ENCODE data around the gene SMOC2. TPM values are rescaled to one million over a fixed set of nuclear protein-coding genes. Genes with fewer than 3 reads are reported as not detected.

SMOC2 gene
- total and polyA plus RNA-seq, 4 donors: 1.3 to 6.4 (median 4.6) TPM

GRCh38 chr6:168501561-168501960 is 60.6 kb downstream of the SMOC2 start:
- 83 to 86% methylated on average over 8 of the region's 8 CpGs for WGBS, 2 donors
- Histone ChIP-seq H3K27me3 (ENCODE audit: control insufficient read depth in 3 of 3, insufficient read depth in 3 of 3, low read length in 2 of 3) (peaks cover 0 to 34% (median 30%) of the 10 kb centered on the region in 3 donors), H3K4me1 (ENCODE audit: control insufficient read depth in 5 of 5, insufficient read depth in 5 of 5, low read length in 5 of 5) (peaks cover 0 to 30% (median 6%) of the 10 kb centered on the region in 5 donors), H3K9me3 (ENCODE audit: control insufficient read depth in 4 of 4, insufficient read depth in 3 of 4, low read length in 3 of 4) (peaks cover 0 to 2% (median 0%) of the 10 kb centered on the region in 4 donors), H3K4me3 (no peak overlapping the region), H3K27ac (ENCODE audit: low read depth in 1 of 2, low read length in 1 of 2) (no peak overlapping the region), H3K36me3 (ENCODE audit: control insufficient read depth in 4 of 4, insufficient read depth in 4 of 4, low read length in 4 of 4) (no peaks in the 10 kb centered on the region), H3K9ac (ENCODE audit: insufficient read depth in 1 of 2, low read length in 2 of 2) (no peak overlapping the region)
- no peak for DNase-seq
- ATAC-seq (ENCODE audit: insufficient read depth, low FRiP score): no peak
- no peak for TF ChIP-seq CTCF (IDR thresholded peaks at IDR 0.05; ENCODE audit: control extremely low read depth, extremely low read depth)

GRCh38 chr6:168504366-168504765 is 63.4 kb downstream of the SMOC2 start:
- no peaks in the 10 kb centered on the region for H3K36me3 ChIP-seq (ENCODE audit: control insufficient read depth in 4 of 4, insufficient read depth in 4 of 4, low read length in 4 of 4)
- 95 to 98% methylated on average over 3 of the region's 3 CpGs for WGBS, 2 donors
- no peak overlapping the region for H3K4me3 ChIP-seq
- H3K27me3 ChIP-seq (ENCODE audit: control insufficient read depth in 3 of 3, insufficient read depth in 3 of 3, low read length in 2 of 3): peaks cover 0 to 49% (median 24%) of the 10 kb centered on the region in 3 donors
- ATAC-seq (ENCODE audit: insufficient read depth, low FRiP score): no peak
- DNase-seq: no peak
- no peak overlapping the region for H3K27ac ChIP-seq (ENCODE audit: low read depth in 1 of 2, low read length in 1 of 2)
- no peak for TF ChIP-seq CTCF (IDR thresholded peaks at IDR 0.05; ENCODE audit: control extremely low read depth, extremely low read depth)
- peaks cover 0 to 2% (median 0%) of the 10 kb centered on the region in 4 donors for H3K9me3 ChIP-seq (ENCODE audit: control insufficient read depth in 4 of 4, insufficient read depth in 3 of 4, low read length in 3 of 4)
- H3K9ac ChIP-seq (ENCODE audit: insufficient read depth in 1 of 2, low read length in 2 of 2): no peak overlapping the region
- H3K4me1 ChIP-seq (ENCODE audit: control insufficient read depth in 5 of 5, insufficient read depth in 5 of 5, low read length in 5 of 5): peaks cover 0 to 5% (median 0%) of the 10 kb centered on the region in 5 donors

- H3K36me3 ChIP-seq (ENCODE audit: control insufficient read depth in 4 of 4, insufficient read depth in 4 of 4, low read length in 4 of 4): no peaks in the 10 kb centered on the region
- peaks cover 0 to 5% (median 0%) of the 10 kb centered on the region in 5 donors for H3K4me1 ChIP-seq (ENCODE audit: control insufficient read depth in 5 of 5, insufficient read depth in 5 of 5, low read length in 5 of 5)
- no peak for TF ChIP-seq CTCF (IDR thresholded peaks at IDR 0.05; ENCODE audit: control extremely low read depth, extremely low read depth)
- no peak for ATAC-seq (ENCODE audit: insufficient read depth, low FRiP score)
- peaks cover 0 to 2% (median 0%) of the 10 kb centered on the region in 4 donors for H3K9me3 ChIP-seq (ENCODE audit: control insufficient read depth in 4 of 4, insufficient read depth in 3 of 4, low read length in 3 of 4)
- WGBS, 2 donors: 51 to 60% methylated on average over 5 of the region's 5 CpGs
- H3K27ac ChIP-seq (ENCODE audit: low read depth in 1 of 2, low read length in 1 of 2): no peak overlapping the region
- H3K27me3 ChIP-seq (ENCODE audit: control insufficient read depth in 3 of 3, insufficient read depth in 3 of 3, low read length in 2 of 3): peaks cover 0 to 34% (median 7%) of the 10 kb centered on the region in 3 donors
- H3K4me3 ChIP-seq: no peak overlapping the region
- DNase-seq: peak in 1 of 3 donors; percentile 38
- no peak overlapping the region for H3K9ac ChIP-seq (ENCODE audit: insufficient read depth in 1 of 2, low read length in 2 of 2)
These were observed 65.5 kb downstream of the SMOC2 start for GRCh38 chr6:168506460-168506859.

GRCh38 chr6:168507297-168507696 is 66.3 kb downstream of the SMOC2 start:
- Histone ChIP-seq H3K36me3 (ENCODE audit: control insufficient read depth in 4 of 4, insufficient read depth in 4 of 4, low read length in 4 of 4) (no peaks in the 10 kb centered on the region), H3K9me3 (ENCODE audit: control insufficient read depth in 4 of 4, insufficient read depth in 3 of 4, low read length in 3 of 4) (peaks cover 0 to 2% (median 0%) of the 10 kb centered on the region in 4 donors), H3K4me1 (ENCODE audit: control insufficient read depth in 5 of 5, insufficient read depth in 5 of 5, low read length in 5 of 5) (peaks cover 0 to 5% (median 0%) of the 10 kb centered on the region in 5 donors), H3K9ac (ENCODE audit: insufficient read depth in 1 of 2, low read length in 2 of 2) (no peak overlapping the region), H3K4me3 (no peak overlapping the region), H3K27ac (ENCODE audit: low read depth in 1 of 2, low read length in 1 of 2) (no peak overlapping the region), H3K27me3 (ENCODE audit: control insufficient read depth in 3 of 3, insufficient read depth in 3 of 3, low read length in 2 of 3) (peaks cover 0 to 34% (median under 1%) of the 10 kb centered on the region in 3 donors)
- TF ChIP-seq CTCF (IDR thresholded peaks at IDR 0.05; ENCODE audit: control extremely low read depth, extremely low read depth): no peak
- WGBS, 2 donors: 52 to 72% methylated on average over 12 of the region's 12 CpGs
- no peak for ATAC-seq (ENCODE audit: insufficient read depth, low FRiP score)
- no peak for DNase-seq

Measured in lung (tissue), 12 donors.